HFFc6 (cell line): ENCODE data around the gene RBFA. TPM values are rescaled to one million over a fixed set of nuclear protein-coding genes. Genes with fewer than 3 reads are reported as not detected.

Source experiments
- DNase-seq: peaks from one replicate; pipeline ENCODE4 v3.0.0-alpha.2; 2018
- H3K27ac Mint-ChIP-seq: 2 replicates; pipeline ENCODE4 v1.8.0; 2020; ENCODE audit warnings: mild to moderate bottlenecking, mixed read lengths
- H3K27me3 Mint-ChIP-seq: 2 replicates; pipeline ENCODE4 v1.8.0; 2021; ENCODE audit warnings: mild to moderate bottlenecking, moderate library complexity, mixed read lengths; ENCODE audit not compliant: insufficient read depth
- H3K36me3 Mint-ChIP-seq: 2 replicates; pipeline ENCODE4 v1.8.0; 2021; ENCODE audit warnings: low read depth, mixed read lengths
- H3K4me1 Mint-ChIP-seq: 2 replicates; pipeline ENCODE4 v1.8.0; 2020; ENCODE audit warnings: low read depth, mixed read lengths
- H3K4me3 Mint-ChIP-seq: 2 replicates; pipeline ENCODE4 v1.8.0; 2020; ENCODE audit warnings: mild to moderate bottlenecking, moderate library complexity, mixed read lengths
- H3K9me3 Mint-ChIP-seq: 2 replicates; pipeline ENCODE4 v1.8.0; 2020; ENCODE audit warnings: mild to moderate bottlenecking, mixed read lengths
- total RNA-seq, 6 experiments: library from RNA; stranded (reverse); fragmentation: NEBNext Ultra II Directional; extraction: Animal tissue kit (Norgen Biotek cat#: 25700); gene quantifications; 2 replicates in 1 of 6; 3 replicates in 5 of 6; pipeline ENCODE4 v1.2.3, GENCODE V29; 2021
- TF ChIP-seq, protein P1 (sequence below): fragments of 200-600 bp; sonication (generic); IDR thresholded peaks from 2 replicates; pipeline ENCODE4 v1.5.0; 2021; ENCODE audit warnings: antibody characterized with exemption, mild to moderate bottlenecking

The RBFA gene
- total RNA-seq, 6 experiments from 2014 or later = 24.8 to 28.4 (median 27.2) TPM

DNA sequence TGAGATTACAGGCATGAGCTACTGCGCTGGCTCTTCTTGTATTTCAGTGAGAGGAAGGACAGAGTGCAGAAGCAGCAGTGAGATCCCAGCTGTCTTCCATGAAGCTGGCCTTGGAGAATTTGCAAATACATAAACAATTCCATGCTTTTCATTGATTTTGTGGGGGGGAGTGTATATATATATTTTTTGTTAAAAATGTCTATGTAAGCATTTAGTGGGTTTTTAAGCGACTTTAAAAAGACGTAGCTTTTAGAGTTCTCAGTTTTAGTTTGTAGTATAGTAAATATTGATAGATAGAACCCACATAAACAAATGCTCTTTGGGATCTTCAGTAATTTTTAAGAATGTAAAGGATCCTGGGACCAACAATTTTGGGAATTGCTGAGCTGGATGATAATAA is 6.3 kb downstream of the RBFA start:
- TF ChIP-seq, protein P1, sequence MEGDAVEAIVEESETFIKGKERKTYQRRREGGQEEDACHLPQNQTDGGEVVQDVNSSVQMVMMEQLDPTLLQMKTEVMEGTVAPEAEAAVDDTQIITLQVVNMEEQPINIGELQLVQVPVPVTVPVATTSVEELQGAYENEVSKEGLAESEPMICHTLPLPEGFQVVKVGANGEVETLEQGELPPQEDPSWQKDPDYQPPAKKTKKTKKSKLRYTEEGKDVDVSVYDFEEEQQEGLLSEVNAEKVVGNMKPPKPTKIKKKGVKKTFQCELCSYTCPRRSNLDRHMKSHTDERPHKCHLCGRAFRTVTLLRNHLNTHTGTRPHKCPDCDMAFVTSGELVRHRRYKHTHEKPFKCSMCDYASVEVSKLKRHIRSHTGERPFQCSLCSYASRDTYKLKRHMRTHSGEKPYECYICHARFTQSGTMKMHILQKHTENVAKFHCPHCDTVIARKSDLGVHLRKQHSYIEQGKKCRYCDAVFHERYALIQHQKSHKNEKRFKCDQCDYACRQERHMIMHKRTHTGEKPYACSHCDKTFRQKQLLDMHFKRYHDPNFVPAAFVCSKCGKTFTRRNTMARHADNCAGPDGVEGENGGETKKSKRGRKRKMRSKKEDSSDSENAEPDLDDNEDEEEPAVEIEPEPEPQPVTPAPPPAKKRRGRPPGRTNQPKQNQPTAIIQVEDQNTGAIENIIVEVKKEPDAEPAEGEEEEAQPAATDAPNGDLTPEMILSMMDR = no peak
- Mint-ChIP-seq H3K4me3 (no peak overlapping the region), H3K36me3 (peaks cover 8% of the 10 kb centered on the region), H3K4me1 (peaks cover 9% of the 10 kb centered on the region), H3K27ac (no peak overlapping the region), H3K9me3 (no peaks in the 10 kb centered on the region), H3K27me3 (no peaks in the 10 kb centered on the region; the same call in none of the 2 replicates)
- DNase-seq = no peak

DNA sequence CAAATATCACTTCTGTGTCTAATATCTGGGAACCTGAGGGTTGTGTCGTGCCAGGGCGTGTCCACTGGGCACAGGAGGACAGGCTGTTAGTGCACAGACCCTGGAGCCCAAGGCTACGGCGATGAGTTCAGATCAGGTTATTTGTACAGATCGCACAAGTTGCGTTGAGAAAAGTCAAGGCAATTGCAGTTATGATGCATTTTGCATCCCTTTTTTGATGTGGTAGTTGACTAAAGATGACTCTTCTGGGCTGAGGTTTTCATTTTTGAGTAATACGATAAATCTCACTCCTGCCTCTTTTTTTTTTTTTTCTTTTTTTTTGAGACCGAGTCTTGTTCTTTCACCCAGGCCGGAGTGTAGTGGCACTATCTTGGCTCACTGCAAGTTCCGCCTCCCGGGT is 7.2 kb downstream of the RBFA start:
- H3K27ac Mint-ChIP-seq = no peak overlapping the region
- peaks cover under 1% of the 10 kb centered on the region; the same call in 1 of the 2 replicates for H3K4me1 Mint-ChIP-seq
- no peaks in the 10 kb centered on the region for H3K9me3 Mint-ChIP-seq
- no peak overlapping the region for H3K4me3 Mint-ChIP-seq
- DNase-seq = no peak
- H3K36me3 Mint-ChIP-seq = peaks cover 15% of the 10 kb centered on the region
- H3K27me3 Mint-ChIP-seq = no peaks in the 10 kb centered on the region; the same call in 1 of the 2 replicates
- TF ChIP-seq, protein P1 = no peak

DNA sequence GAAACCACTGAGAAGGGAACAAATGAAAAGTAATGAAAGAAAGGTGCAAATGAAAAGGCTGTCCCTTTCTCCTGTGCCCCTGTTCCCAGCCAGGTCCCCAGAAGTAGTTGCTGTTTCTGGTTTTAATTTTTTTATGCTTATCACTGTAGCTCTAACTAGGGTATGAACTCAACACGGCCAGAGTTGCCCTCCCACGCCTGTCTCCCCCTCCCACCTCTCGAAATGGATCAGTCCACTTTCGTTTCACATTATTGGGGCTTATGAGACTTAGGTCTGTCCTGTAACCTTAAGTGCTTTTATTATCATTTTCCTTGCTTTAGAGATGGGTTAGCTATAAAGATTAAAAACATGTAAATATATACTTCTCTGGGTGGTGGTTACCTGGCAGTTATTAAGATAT is 8.6 kb downstream of the RBFA start:
- Mint-ChIP-seq H3K9me3 (no peaks in the 10 kb centered on the region), H3K36me3 (peaks cover 16% of the 10 kb centered on the region), H3K27ac (no peak overlapping the region), H3K4me3 (no peak overlapping the region), H3K27me3 (no peaks in the 10 kb centered on the region; the same call in 1 of the 2 replicates), H3K4me1 (no peaks in the 10 kb centered on the region)
- DNase-seq = no peak
- TF ChIP-seq, protein P1 = no peak

DNA sequence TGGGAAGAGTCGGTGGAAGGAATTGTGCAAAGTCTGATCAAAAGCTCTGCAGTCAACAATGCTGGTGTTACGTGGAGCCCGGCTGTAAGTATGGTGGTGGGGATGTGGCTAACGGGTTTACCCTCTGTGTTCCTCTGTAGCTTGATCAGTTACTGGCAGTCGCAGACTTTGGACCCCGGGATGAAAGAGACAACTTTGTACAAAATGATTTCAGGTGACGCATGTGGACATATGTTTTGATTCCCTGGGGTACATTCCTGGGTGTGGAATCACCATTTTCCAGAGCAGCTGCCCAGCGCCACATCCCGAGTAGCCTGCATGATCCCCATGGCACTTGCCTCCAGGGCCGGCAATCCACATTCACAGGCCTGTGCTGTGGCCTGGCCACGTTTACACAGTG is 9.8 kb downstream of the RBFA start:
- no peak overlapping the region for H3K4me3 Mint-ChIP-seq
- no peaks in the 10 kb centered on the region for H3K9me3 Mint-ChIP-seq
- H3K4me1 Mint-ChIP-seq = no peaks in the 10 kb centered on the region
- peaks cover 22% of the 10 kb centered on the region for H3K36me3 Mint-ChIP-seq
- no peak overlapping the region for H3K27ac Mint-ChIP-seq
- no peak for DNase-seq
- TF ChIP-seq, protein P1 = no peak
- H3K27me3 Mint-ChIP-seq = no peaks in the 10 kb centered on the region; the same call in 1 of the 2 replicates

DNA sequence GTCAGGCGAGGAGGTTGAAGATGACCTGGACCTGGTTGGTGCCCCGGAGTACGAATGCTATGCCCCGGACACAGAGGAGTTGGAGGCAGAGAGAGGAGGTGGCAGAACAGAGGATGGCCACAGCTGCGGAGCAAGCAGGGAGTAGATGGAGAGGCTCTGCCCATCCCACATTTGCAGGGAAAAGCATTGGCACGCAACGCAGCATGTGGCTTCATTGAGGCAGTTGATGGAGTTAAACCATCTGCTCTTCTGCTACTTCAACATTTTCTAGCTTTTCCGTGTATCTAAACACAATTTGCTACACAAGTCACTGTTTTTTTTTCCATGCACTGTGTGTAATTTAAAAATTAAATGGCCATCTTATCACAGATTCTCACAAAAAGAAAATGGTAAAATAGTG is 11.8 kb downstream of the RBFA start:
- no peak for DNase-seq
- Mint-ChIP-seq H3K27ac (no peak overlapping the region), H3K4me3 (no peak overlapping the region), H3K27me3 (no peaks in the 10 kb centered on the region; the same call in 1 of the 2 replicates), H3K9me3 (no peaks in the 10 kb centered on the region), H3K4me1 (no peaks in the 10 kb centered on the region), H3K36me3 (peaks cover 32% of the 10 kb centered on the region)
- TF ChIP-seq, protein P1 = no peak

DNA sequence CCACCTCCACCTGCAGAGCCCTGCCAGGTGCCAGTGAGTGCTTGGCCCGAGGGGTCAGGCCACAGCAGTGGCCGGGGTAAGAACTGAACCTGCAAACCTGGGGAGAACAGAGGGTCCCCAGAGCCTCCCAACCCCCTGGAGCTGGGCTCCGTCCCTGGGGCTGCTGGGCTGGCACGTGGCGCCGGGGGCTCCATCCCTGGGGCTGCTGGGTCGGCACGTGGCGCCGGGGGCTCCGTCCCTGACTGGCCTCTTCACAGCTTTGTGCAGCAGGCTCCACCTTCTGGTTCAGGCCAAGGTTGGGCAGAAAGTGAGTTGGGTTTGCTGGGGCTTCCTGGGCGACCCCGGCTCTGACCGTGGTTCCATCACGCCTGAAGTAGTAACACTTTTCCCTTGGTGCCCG is 12.2 kb downstream of the RBFA start:
- Mint-ChIP-seq H3K36me3 (peaks cover 36% of the 10 kb centered on the region), H3K27ac (no peak overlapping the region), H3K27me3 (no peaks in the 10 kb centered on the region; the same call in 1 of the 2 replicates), H3K4me1 (no peaks in the 10 kb centered on the region), H3K9me3 (no peaks in the 10 kb centered on the region; the same call in 1 of the 2 replicates), H3K4me3 (no peak overlapping the region)
- TF ChIP-seq, protein P1 = no peak
- DNase-seq = no peak
